ENCODE data around the gene DPP6. TPM values are rescaled to one million over a fixed set of nuclear protein-coding genes. Genes with fewer than 3 reads are reported as not detected.

The DPP6 gene
- total RNA-seq, 1 experiment from 2014 or later: not detected

DNA sequence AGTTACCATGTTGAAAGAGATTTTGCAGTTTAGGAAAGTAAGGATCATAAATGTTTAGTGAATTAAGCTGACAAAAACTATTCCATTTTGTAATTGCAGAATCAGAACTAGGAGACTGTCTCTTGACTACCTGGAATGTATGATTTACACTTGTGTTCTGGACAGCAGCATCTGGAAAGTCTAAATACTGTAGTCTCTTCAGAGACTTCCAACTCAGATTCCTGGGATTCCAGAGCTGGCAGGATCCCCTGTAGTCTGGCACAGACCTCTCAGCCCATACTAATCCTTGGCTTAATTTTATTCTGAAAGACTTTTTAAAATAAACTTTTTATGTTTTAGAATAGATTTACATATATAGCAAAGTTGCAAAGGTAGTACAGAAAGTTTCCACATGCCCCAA lies 452.7 kb downstream of the DPP6 start (continued):
- TF ChIP-seq ZNF121 (CRISPR knock-in tag; IDR thresholded peaks at IDR 0.05) (no peak), TCF7 (CRISPR knock-in tag; IDR thresholded peaks at IDR 0.05; ENCODE audit: low read depth) (no peak), SMAD4 (CRISPR knock-in tag; IDR thresholded peaks at IDR 0.05) (no peak)
- TF ChIP-seq, protein P1, sequence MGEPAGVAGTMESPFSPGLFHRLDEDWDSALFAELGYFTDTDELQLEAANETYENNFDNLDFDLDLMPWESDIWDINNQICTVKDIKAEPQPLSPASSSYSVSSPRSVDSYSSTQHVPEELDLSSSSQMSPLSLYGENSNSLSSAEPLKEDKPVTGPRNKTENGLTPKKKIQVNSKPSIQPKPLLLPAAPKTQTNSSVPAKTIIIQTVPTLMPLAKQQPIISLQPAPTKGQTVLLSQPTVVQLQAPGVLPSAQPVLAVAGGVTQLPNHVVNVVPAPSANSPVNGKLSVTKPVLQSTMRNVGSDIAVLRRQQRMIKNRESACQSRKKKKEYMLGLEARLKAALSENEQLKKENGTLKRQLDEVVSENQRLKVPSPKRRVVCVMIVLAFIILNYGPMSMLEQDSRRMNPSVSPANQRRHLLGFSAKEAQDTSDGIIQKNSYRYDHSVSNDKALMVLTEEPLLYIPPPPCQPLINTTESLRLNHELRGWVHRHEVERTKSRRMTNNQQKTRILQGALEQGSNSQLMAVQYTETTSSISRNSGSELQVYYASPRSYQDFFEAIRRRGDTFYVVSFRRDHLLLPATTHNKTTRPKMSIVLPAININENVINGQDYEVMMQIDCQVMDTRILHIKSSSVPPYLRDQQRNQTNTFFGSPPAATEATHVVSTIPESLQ (CRISPR knock-in tag; IDR thresholded peaks at IDR 0.05): no peak
- TF ChIP-seq, protein P2, sequence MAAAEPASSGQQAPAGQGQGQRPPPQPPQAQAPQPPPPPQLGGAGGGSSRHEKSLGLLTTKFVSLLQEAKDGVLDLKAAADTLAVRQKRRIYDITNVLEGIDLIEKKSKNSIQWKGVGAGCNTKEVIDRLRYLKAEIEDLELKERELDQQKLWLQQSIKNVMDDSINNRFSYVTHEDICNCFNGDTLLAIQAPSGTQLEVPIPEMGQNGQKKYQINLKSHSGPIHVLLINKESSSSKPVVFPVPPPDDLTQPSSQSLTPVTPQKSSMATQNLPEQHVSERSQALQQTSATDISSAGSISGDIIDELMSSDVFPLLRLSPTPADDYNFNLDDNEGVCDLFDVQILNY (CRISPR knock-in tag; IDR thresholded peaks at IDR 0.05): no peak
- TF ChIP-seq, protein P3, sequence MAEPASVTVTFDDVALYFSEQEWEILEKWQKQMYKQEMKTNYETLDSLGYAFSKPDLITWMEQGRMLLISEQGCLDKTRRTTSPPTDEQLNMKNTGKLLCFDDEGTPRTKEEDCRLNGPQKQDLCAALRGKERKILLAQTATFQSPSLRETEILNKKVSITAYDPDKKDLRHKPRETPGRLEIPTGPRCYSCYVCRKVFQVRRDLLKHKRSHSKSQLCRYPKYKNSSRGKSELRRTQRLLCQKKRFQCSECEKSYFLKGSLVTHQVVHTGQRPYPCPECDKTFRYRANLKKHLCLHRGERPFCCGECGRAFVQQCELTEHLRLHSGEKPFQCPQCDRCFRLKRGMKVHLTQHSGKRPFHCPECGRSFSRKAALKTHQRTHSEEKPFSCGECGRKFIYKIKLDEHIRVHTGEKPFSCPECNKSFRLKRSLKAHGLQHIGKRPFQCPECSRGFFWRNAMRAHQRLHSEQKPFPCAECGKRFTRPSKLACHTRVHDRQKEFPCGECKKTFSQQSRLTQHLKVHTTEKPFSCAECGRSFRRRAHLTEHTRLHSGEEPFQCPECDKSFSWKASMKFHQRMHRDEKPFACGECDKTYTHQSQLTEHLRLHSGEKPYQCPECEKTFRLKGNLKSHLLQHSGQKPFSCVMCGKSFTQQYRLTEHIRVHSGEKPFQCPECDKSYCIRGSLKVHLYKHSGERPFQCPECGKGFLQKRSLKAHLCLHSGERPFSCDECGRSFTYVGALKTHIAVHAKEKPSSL (CRISPR knock-in tag; conservative IDR thresholded peaks at IDR 0.05): no peak

DNA sequence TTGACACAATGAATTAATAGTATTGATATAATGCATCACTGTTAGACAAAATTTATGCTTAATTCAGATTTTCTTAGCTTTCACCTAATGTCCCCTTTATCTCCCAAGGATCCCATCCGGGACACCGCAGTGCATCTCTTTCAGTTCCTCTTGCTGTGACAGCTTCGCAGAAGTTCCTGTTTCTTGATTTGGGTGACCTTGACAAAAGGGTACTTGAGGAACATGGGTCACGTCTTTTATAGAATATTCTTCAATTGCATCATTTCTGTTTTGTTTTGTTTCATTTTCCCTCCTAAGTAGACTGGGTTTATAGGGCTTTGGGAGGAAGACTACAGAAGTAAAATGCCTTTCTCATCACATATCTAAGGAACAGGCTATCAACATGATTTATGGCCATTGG lies 453.2 kb downstream of the DPP6 start:
- H3K9me3 Mint-ChIP-seq: peaks cover 92% of the 10 kb centered on the region
- ChIA-PET CTCF (no interaction called here), POLR2A (no interaction called here)
- H3K27me3 Mint-ChIP-seq (ENCODE audit: low read depth): peaks cover 5% of the 10 kb centered on the region
- H3K27ac Mint-ChIP-seq: no peak overlapping the region
- DNase-seq (ENCODE audit: low spot score) (no peak), ATAC-seq (no peak)
- peaks cover 75% of the 10 kb centered on the region for H3K36me3 Mint-ChIP-seq
- no peak overlapping the region for H3K4me3 Mint-ChIP-seq
- no peaks in the 10 kb centered on the region for H3K4me1 Mint-ChIP-seq
- TF ChIP-seq, protein P4, sequence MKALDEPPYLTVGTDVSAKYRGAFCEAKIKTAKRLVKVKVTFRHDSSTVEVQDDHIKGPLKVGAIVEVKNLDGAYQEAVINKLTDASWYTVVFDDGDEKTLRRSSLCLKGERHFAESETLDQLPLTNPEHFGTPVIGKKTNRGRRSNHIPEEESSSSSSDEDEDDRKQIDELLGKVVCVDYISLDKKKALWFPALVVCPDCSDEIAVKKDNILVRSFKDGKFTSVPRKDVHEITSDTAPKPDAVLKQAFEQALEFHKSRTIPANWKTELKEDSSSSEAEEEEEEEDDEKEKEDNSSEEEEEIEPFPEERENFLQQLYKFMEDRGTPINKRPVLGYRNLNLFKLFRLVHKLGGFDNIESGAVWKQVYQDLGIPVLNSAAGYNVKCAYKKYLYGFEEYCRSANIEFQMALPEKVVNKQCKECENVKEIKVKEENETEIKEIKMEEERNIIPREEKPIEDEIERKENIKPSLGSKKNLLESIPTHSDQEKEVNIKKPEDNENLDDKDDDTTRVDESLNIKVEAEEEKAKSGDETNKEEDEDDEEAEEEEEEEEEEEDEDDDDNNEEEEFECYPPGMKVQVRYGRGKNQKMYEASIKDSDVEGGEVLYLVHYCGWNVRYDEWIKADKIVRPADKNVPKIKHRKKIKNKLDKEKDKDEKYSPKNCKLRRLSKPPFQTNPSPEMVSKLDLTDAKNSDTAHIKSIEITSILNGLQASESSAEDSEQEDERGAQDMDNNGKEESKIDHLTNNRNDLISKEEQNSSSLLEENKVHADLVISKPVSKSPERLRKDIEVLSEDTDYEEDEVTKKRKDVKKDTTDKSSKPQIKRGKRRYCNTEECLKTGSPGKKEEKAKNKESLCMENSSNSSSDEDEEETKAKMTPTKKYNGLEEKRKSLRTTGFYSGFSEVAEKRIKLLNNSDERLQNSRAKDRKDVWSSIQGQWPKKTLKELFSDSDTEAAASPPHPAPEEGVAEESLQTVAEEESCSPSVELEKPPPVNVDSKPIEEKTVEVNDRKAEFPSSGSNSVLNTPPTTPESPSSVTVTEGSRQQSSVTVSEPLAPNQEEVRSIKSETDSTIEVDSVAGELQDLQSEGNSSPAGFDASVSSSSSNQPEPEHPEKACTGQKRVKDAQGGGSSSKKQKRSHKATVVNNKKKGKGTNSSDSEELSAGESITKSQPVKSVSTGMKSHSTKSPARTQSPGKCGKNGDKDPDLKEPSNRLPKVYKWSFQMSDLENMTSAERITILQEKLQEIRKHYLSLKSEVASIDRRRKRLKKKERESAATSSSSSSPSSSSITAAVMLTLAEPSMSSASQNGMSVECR (CRISPR knock-in tag; IDR thresholded peaks at IDR 0.05; ENCODE audit: borderline replicate concordance): no peak
- TF ChIP-seq, protein P5, sequence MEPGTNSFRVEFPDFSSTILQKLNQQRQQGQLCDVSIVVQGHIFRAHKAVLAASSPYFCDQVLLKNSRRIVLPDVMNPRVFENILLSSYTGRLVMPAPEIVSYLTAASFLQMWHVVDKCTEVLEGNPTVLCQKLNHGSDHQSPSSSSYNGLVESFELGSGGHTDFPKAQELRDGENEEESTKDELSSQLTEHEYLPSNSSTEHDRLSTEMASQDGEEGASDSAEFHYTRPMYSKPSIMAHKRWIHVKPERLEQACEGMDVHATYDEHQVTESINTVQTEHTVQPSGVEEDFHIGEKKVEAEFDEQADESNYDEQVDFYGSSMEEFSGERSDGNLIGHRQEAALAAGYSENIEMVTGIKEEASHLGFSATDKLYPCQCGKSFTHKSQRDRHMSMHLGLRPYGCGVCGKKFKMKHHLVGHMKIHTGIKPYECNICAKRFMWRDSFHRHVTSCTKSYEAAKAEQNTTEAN (CRISPR knock-in tag; IDR thresholded peaks at IDR 0.05): no peak
- no peak for TF ChIP-seq ZNF263 (CRISPR knock-in tag; IDR thresholded peaks at IDR 0.05; ENCODE audit: low read depth)
- TF ChIP-seq FOXP1 (CRISPR knock-in tag; IDR thresholded peaks at IDR 0.05; ENCODE audit: borderline replicate concordance): no peak
- TF ChIP-seq, protein P6, sequence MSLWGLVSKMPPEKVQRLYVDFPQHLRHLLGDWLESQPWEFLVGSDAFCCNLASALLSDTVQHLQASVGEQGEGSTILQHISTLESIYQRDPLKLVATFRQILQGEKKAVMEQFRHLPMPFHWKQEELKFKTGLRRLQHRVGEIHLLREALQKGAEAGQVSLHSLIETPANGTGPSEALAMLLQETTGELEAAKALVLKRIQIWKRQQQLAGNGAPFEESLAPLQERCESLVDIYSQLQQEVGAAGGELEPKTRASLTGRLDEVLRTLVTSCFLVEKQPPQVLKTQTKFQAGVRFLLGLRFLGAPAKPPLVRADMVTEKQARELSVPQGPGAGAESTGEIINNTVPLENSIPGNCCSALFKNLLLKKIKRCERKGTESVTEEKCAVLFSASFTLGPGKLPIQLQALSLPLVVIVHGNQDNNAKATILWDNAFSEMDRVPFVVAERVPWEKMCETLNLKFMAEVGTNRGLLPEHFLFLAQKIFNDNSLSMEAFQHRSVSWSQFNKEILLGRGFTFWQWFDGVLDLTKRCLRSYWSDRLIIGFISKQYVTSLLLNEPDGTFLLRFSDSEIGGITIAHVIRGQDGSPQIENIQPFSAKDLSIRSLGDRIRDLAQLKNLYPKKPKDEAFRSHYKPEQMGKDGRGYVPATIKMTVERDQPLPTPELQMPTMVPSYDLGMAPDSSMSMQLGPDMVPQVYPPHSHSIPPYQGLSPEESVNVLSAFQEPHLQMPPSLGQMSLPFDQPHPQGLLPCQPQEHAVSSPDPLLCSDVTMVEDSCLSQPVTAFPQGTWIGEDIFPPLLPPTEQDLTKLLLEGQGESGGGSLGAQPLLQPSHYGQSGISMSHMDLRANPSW (CRISPR knock-in tag; conservative IDR thresholded peaks at IDR 0.05; ENCODE audit: low read depth): no peak
- TF ChIP-seq MYBL2 (CRISPR knock-in tag; IDR thresholded peaks at IDR 0.05): no peak
- TF ChIP-seq ZNF423 (CRISPR knock-in tag; IDR thresholded peaks at IDR 0.05): no peak
- TF ChIP-seq NR2C2 (CRISPR knock-in tag; IDR thresholded peaks at IDR 0.05): no peak
- no peak for TF ChIP-seq NR1H2 (CRISPR knock-in tag; IDR thresholded peaks at IDR 0.05)
- TF ChIP-seq, protein P7, sequence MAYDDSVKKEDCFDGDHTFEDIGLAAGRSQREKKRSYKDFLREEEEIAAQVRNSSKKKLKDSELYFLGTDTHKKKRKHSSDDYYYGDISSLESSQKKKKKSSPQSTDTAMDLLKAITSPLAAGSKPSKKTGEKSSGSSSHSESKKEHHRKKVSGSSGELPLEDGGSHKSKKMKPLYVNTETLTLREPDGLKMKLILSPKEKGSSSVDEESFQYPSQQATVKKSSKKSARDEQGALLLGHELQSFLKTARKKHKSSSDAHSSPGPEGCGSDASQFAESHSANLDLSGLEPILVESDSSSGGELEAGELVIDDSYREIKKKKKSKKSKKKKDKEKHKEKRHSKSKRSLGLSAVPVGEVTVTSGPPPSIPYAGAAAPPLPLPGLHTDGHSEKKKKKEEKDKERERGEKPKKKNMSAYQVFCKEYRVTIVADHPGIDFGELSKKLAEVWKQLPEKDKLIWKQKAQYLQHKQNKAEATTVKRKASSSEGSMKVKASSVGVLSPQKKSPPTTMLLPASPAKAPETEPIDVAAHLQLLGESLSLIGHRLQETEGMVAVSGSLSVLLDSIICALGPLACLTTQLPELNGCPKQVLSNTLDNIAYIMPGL (CRISPR knock-in tag; IDR thresholded peaks at IDR 0.05): no peak
- no peak for TF ChIP-seq NR3C1 (CRISPR knock-in tag; conservative IDR thresholded peaks at IDR 0.05; ENCODE audit: low read depth)
- TF ChIP-seq TCF7 (CRISPR knock-in tag; IDR thresholded peaks at IDR 0.05; ENCODE audit: low read depth): no peak
- TF ChIP-seq, protein P8, sequence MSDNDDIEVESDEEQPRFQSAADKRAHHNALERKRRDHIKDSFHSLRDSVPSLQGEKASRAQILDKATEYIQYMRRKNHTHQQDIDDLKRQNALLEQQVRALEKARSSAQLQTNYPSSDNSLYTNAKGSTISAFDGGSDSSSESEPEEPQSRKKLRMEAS (CRISPR knock-in tag; IDR thresholded peaks at IDR 0.05): no peak
- TF ChIP-seq, protein P9, sequence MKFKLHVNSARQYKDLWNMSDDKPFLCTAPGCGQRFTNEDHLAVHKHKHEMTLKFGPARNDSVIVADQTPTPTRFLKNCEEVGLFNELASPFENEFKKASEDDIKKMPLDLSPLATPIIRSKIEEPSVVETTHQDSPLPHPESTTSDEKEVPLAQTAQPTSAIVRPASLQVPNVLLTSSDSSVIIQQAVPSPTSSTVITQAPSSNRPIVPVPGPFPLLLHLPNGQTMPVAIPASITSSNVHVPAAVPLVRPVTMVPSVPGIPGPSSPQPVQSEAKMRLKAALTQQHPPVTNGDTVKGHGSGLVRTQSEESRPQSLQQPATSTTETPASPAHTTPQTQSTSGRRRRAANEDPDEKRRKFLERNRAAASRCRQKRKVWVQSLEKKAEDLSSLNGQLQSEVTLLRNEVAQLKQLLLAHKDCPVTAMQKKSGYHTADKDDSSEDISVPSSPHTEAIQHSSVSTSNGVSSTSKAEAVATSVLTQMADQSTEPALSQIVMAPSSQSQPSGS (CRISPR knock-in tag; IDR thresholded peaks at IDR 0.05; ENCODE audit: borderline replicate concordance, low read depth): no peak
